Mammary epithelial cell (primary cell): Measurements from ENCODE around the gene LSP1.

Source experiments
- EZH2 ChIP-seq: IDR thresholded peaks from 2 replicates; pipeline ENCODE4 v1.6.1; 2012; ENCODE audit warnings: low read length, inconsistent platforms, borderline replicate concordance
- TF ChIP-seq, protein P1 (sequence below), 2 donors: IDR thresholded peaks in 1 of 2; conservative IDR thresholded peaks in 1 of 2; 2 replicates each; pipeline ENCODE4 v1.5.1; 2011 to 2012; ENCODE audit warnings: inconsistent platforms in 2 of 2, low read length in 2 of 2, mild to moderate bottlenecking in 2 of 2, control low read depth in 1 of 2, low read depth in 1 of 2; ENCODE audit not compliant: insufficient read depth in 1 of 2; ENCODE audit errors: extremely low read depth in 1 of 2

DNA sequence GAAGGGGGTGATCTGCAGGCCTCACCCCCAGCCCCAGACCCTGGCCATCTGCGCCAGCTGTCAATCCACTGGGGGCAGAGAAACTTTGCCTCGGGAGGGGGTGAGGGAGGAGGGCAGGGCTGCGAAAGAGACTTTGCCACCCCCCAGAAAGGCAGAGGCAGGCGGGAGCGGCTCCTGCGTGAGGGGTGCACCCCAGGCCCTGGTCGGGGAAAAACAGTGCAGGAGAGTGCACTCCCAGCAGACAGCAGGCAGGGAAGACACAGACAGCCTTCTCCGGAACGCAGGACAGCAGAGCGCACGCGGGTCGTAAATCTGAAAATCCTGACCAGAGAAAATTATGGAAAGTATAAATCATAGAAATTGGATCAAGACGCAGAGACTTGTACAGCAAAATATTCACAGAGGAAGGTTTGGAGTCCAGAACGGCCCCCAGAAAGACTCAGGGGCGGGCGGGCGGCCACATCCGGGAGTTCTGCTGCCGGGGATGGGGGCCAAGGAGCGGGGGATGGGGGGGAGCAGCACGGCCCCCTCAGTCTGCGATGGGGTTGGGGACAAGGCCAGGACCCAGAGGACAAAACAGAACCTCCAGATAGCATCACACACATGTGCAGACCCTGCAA is 86.2 kb downstream of the LSP1 start:
- TF ChIP-seq, protein P1, sequence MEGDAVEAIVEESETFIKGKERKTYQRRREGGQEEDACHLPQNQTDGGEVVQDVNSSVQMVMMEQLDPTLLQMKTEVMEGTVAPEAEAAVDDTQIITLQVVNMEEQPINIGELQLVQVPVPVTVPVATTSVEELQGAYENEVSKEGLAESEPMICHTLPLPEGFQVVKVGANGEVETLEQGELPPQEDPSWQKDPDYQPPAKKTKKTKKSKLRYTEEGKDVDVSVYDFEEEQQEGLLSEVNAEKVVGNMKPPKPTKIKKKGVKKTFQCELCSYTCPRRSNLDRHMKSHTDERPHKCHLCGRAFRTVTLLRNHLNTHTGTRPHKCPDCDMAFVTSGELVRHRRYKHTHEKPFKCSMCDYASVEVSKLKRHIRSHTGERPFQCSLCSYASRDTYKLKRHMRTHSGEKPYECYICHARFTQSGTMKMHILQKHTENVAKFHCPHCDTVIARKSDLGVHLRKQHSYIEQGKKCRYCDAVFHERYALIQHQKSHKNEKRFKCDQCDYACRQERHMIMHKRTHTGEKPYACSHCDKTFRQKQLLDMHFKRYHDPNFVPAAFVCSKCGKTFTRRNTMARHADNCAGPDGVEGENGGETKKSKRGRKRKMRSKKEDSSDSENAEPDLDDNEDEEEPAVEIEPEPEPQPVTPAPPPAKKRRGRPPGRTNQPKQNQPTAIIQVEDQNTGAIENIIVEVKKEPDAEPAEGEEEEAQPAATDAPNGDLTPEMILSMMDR (conservative IDR thresholded peaks at IDR 0.05 in 1 of 2, IDR thresholded peaks at IDR 0.05 in 1 of 2; ENCODE audit: extremely low read depth in 1 of 2, insufficient read depth in 1 of 2, low read depth in 1 of 2, low read length in 2 of 2), result no peak
- no peak for TF ChIP-seq EZH2
